A549 (cell line): ENCODE data around the gene ZNF282.
"Not testable (repeated sequence)": the region's sequence is repeated elsewhere in the genome, so short reads cannot be mapped to it uniquely, and the experiment has no call there.

ENCODE experiments used
- CHD2 ChIP-seq: fragments of 150-350 bp; IDR thresholded peaks from 2 replicates; pipeline ENCODE4 v1.6.1; 2014; ENCODE audit warnings: low read length; ENCODE audit not compliant: partially characterized antibody
- JUN ChIP-seq, 2 experiments: fragments of >200 bp; sonication (Bioruptor Twin); formaldehyde crosslinking; IDR thresholded peaks; 2 replicates in 1 of 2; 3 replicates in 1 of 2; pipeline ENCODE4 v1.6.1; 2016 to 2017
- NR3C1 ChIP-seq: fragments of >200 bp; sonication (Bioruptor Twin); formaldehyde crosslinking; IDR thresholded peaks from 3 replicates; pipeline ENCODE4 v1.6.1; 2017
- PHF8 ChIP-seq: fragments of 200-600 bp; sonication (generic); IDR thresholded peaks from 2 replicates; pipeline ENCODE4 v1.6.1; 2016; ENCODE audit warnings: low read depth, mild to moderate bottlenecking, antibody characterized with exemption, moderate library complexity, borderline replicate concordance
- POLR2A ChIP-seq: IDR thresholded peaks from 2 replicates; pipeline ENCODE4 v1.6.1; 2012; ENCODE audit warnings: mild to moderate bottlenecking, low read length
- RAD21 ChIP-seq, 2 experiments: fragments of >200 bp in 1 of 2; sonication (Bioruptor Twin) in 1 of 2; formaldehyde crosslinking in 1 of 2; IDR thresholded peaks in 1 of 2; conservative IDR thresholded peaks in 1 of 2; 2 replicates in 1 of 2; 3 replicates in 1 of 2; pipeline ENCODE4 v1.6.1; 2012 to 2018; ENCODE audit warnings: inconsistent platforms in 1 of 2
- RFX5 ChIP-seq: fragments of 450-650 bp; IDR thresholded peaks from 2 replicates; pipeline ENCODE4 v1.7.1; 2014; ENCODE audit warnings: antibody characterized with exemption, mild to moderate bottlenecking, moderate library complexity
- SMC3 ChIP-seq: fragments of >200 bp; sonication (Bioruptor Twin); formaldehyde crosslinking; IDR thresholded peaks from 3 replicates; pipeline ENCODE4 v1.6.1; 2018; ENCODE audit warnings: inconsistent platforms
- ZFP36 ChIP-seq: fragments of 450-650 bp; IDR thresholded peaks from 2 replicates; pipeline ENCODE4 v1.6.1; 2014; ENCODE audit warnings: borderline replicate concordance; ENCODE audit not compliant: partially characterized antibody
- TF ChIP-seq, protein P1 (sequence below): IDR thresholded peaks from 2 replicates; pipeline ENCODE4 v1.6.1; 2012
- TF ChIP-seq, protein P2 (sequence below): fragments of 150-350 bp; IDR thresholded peaks from 2 replicates; pipeline ENCODE4 v1.6.1; 2014; ENCODE audit warnings: low read depth, mild to moderate bottlenecking, low read length
- TF ChIP-seq, protein P3 (sequence below): fragments of >200 bp; sonication (Bioruptor Twin); formaldehyde crosslinking; IDR thresholded peaks from 3 replicates; pipeline ENCODE4 v1.5.1; 2016
- TF ChIP-seq, protein P4 (sequence below): fragments of 250-450 bp; sonication (Bioruptor Pico); IDR thresholded peaks from 2 replicates; pipeline ENCODE4 v1.5.0; 2021; ENCODE audit warnings: mild to moderate bottlenecking, moderate library complexity, borderline replicate concordance

DNA sequence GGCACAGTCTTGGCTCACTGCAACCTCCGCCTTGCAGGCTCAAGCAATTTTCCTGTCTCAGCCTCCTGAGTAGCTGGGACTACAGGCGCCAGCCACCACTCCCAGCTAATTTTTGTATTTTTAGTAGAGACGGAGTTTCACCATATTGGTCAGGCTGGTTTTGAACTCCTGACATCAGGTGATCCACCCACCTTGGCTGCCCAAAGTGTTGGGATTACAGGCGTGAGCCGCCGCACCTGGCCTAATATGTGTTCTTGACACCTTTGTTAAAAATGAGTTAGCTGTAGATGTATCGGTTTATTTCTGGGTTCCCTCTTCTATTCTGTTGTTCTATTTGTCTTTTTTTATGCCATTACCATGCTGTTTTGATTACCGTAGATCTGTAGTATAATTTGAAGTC lies 79.1 kb downstream of the ZNF282 start:
- TF ChIP-seq JUN (IDR thresholded peaks at IDR 0.05); PHF8; RAD21 (conservative IDR thresholded peaks at IDR 0.05 in 1 of 2, IDR thresholded peaks at IDR 0.05 in 1 of 2); POLR2A; ZFP36; CHD2; RFX5; NR3C1; SMC3: not testable (repeated sequence)
- TF ChIP-seq, protein P1, sequence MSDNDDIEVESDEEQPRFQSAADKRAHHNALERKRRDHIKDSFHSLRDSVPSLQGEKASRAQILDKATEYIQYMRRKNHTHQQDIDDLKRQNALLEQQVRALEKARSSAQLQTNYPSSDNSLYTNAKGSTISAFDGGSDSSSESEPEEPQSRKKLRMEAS = not testable (repeated sequence)
- TF ChIP-seq, protein P2, sequence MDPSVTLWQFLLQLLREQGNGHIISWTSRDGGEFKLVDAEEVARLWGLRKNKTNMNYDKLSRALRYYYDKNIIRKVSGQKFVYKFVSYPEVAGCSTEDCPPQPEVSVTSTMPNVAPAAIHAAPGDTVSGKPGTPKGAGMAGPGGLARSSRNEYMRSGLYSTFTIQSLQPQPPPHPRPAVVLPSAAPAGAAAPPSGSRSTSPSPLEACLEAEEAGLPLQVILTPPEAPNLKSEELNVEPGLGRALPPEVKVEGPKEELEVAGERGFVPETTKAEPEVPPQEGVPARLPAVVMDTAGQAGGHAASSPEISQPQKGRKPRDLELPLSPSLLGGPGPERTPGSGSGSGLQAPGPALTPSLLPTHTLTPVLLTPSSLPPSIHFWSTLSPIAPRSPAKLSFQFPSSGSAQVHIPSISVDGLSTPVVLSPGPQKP = not testable (repeated sequence)
- TF ChIP-seq, protein P3, sequence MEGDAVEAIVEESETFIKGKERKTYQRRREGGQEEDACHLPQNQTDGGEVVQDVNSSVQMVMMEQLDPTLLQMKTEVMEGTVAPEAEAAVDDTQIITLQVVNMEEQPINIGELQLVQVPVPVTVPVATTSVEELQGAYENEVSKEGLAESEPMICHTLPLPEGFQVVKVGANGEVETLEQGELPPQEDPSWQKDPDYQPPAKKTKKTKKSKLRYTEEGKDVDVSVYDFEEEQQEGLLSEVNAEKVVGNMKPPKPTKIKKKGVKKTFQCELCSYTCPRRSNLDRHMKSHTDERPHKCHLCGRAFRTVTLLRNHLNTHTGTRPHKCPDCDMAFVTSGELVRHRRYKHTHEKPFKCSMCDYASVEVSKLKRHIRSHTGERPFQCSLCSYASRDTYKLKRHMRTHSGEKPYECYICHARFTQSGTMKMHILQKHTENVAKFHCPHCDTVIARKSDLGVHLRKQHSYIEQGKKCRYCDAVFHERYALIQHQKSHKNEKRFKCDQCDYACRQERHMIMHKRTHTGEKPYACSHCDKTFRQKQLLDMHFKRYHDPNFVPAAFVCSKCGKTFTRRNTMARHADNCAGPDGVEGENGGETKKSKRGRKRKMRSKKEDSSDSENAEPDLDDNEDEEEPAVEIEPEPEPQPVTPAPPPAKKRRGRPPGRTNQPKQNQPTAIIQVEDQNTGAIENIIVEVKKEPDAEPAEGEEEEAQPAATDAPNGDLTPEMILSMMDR = not testable (repeated sequence)
- TF ChIP-seq, protein P4, sequence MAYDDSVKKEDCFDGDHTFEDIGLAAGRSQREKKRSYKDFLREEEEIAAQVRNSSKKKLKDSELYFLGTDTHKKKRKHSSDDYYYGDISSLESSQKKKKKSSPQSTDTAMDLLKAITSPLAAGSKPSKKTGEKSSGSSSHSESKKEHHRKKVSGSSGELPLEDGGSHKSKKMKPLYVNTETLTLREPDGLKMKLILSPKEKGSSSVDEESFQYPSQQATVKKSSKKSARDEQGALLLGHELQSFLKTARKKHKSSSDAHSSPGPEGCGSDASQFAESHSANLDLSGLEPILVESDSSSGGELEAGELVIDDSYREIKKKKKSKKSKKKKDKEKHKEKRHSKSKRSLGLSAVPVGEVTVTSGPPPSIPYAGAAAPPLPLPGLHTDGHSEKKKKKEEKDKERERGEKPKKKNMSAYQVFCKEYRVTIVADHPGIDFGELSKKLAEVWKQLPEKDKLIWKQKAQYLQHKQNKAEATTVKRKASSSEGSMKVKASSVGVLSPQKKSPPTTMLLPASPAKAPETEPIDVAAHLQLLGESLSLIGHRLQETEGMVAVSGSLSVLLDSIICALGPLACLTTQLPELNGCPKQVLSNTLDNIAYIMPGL (CRISPR knock-in tag) = not testable (repeated sequence)
